ENCODE data around the gene STARD9.

Gene STARD9

GRCh38 chr15:42712584-42712983 is 137.2 kb downstream of the STARD9 start:
- in situ Hi-C loops (cut with MboI; ENCODE audit: low sequenced_read_pairs, unreplicated experiment), result no loop called here
- TF ChIP-seq, protein P1, sequence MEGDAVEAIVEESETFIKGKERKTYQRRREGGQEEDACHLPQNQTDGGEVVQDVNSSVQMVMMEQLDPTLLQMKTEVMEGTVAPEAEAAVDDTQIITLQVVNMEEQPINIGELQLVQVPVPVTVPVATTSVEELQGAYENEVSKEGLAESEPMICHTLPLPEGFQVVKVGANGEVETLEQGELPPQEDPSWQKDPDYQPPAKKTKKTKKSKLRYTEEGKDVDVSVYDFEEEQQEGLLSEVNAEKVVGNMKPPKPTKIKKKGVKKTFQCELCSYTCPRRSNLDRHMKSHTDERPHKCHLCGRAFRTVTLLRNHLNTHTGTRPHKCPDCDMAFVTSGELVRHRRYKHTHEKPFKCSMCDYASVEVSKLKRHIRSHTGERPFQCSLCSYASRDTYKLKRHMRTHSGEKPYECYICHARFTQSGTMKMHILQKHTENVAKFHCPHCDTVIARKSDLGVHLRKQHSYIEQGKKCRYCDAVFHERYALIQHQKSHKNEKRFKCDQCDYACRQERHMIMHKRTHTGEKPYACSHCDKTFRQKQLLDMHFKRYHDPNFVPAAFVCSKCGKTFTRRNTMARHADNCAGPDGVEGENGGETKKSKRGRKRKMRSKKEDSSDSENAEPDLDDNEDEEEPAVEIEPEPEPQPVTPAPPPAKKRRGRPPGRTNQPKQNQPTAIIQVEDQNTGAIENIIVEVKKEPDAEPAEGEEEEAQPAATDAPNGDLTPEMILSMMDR (IDR thresholded peaks at IDR 0.05; ENCODE audit: borderline replicate concordance, control extremely low read depth, extremely low read depth, insufficient read depth, missing control alignments), result no peak
- DNase-seq (ENCODE audit: low spot score), result no peak

GRCh38 chr15:42716125-42716524 is 140.7 kb downstream of the STARD9 start:
- DNase-seq (ENCODE audit: low spot score), result no peak
- in situ Hi-C loops (cut with MboI; ENCODE audit: low sequenced_read_pairs, unreplicated experiment), result no loop called here
- TF ChIP-seq, protein P1 (IDR thresholded peaks at IDR 0.05; ENCODE audit: borderline replicate concordance, control extremely low read depth, extremely low read depth, insufficient read depth, missing control alignments), result no peak

DNA sequence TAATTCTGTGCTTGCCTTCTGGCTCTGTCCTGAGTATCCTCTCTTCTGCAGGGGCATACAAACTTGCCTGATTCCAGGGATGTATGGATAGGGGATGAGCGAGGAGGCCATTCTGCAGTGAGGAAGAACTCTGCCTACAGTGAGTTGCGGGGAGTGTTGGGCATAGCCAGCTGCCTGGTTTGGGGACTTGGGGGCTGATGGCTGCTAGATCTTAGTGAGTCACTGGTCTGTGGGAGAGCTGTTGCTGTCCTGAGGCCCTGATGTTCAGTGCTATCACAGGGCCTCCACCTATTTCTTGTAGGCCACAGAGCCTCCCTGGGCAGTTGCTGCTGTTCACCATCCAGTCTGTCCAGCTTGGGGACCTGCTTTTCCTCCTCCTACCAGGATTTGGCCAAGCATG is 141.2 kb downstream of the STARD9 start:
- DNase-seq (ENCODE audit: low spot score), result no peak
- in situ Hi-C loops (cut with MboI; ENCODE audit: low sequenced_read_pairs, unreplicated experiment), result no loop called here

GRCh38 chr15:42719043-42719442 is 143.6 kb downstream of the STARD9 start:
- no peak for DNase-seq (ENCODE audit: low spot score)
- TF ChIP-seq, protein P1 (IDR thresholded peaks at IDR 0.05; ENCODE audit: borderline replicate concordance, control extremely low read depth, extremely low read depth, insufficient read depth, missing control alignments), result no peak
- in situ Hi-C loops (cut with MboI; ENCODE audit: low sequenced_read_pairs, unreplicated experiment), result no loop called here

More for the DNA sequence above, 141.2 kb downstream of the STARD9 start:
- TF ChIP-seq, protein P1 (IDR thresholded peaks at IDR 0.05; ENCODE audit: borderline replicate concordance, control extremely low read depth, extremely low read depth, insufficient read depth, missing control alignments), result no peak

DNA sequence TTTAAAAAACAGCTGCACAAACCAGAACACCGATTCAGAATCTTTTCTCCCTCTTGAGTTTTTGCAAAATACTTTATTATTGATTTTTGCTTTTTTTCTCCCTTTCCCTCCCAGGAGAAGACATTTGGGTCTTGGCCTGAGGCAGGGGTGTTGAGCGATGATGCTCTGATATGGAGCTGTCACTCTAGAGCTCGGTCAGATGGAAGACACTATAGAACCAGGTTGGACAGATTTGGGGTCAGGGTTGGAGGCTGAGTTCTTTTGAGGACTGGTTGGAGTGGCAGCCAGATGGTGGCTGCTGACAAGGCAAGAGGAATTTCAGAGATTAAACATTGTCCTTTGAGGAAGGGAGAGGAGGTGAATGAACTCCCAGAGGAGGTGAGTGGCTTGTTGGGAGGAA is 144.7 kb downstream of the STARD9 start:
- TF ChIP-seq, protein P1 (IDR thresholded peaks at IDR 0.05; ENCODE audit: borderline replicate concordance, control extremely low read depth, extremely low read depth, insufficient read depth, missing control alignments), result no peak
- no peak for DNase-seq (ENCODE audit: low spot score)
- in situ Hi-C loops (cut with MboI; ENCODE audit: low sequenced_read_pairs, unreplicated experiment), result no loop called here

DNA sequence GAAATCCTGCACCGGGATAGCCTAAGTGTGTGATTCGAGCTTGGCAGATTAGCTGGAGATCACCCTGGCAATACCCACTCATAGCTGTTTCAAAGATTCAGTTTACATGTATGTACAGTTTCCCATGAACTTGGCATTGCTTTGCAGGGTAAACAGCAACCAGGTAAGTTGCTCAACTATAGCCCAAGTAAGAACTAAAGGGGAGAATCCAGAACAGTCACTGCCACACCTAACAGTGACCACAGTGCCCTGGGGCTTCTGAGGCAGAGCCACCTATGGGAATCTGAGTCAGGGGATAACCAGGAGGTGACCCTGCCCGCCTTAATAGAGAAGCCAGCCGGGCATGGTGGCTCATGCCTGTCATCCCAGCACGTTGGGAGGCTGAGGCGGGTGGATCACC is 145.6 kb downstream of the STARD9 start:
- DNase-seq (ENCODE audit: low spot score), result no peak
- TF ChIP-seq, protein P1 (IDR thresholded peaks at IDR 0.05; ENCODE audit: borderline replicate concordance, control extremely low read depth, extremely low read depth, insufficient read depth, missing control alignments), result no peak
- in situ Hi-C loops (cut with MboI; ENCODE audit: low sequenced_read_pairs, unreplicated experiment), result no loop called here

DNA sequence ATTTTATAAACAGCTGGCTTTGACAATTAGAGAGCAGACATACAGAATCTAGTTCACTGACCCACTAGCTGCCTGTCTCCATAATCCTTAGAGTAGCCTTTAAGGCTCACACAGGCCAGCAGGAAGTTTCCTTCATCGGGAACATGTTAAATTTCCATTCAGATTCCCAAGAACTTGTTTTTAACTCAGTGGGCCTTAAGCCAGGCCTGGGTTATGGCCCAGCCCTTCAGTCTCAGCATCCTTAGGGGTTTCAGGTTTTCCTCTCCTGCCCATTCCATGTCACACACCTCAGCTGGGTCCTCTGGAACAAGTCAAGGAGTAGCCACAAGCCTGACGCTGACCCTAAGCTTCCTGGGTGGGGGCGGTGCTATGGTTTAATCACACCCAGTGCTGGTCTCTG is 146.5 kb downstream of the STARD9 start:
- TF ChIP-seq, protein P1 (IDR thresholded peaks at IDR 0.05; ENCODE audit: borderline replicate concordance, control extremely low read depth, extremely low read depth, insufficient read depth, missing control alignments), result no peak
- in situ Hi-C loops (cut with MboI; ENCODE audit: low sequenced_read_pairs, unreplicated experiment), result no loop called here
- no peak for DNase-seq (ENCODE audit: low spot score)

Data from GM13976 (cell line).